HG02938 (cell line): Measurements from ENCODE around the gene FSTL5.
"Not testable (repeated sequence)": the region's sequence is repeated elsewhere in the genome, so short reads cannot be mapped to it uniquely, and the experiment has no call there.

Source experiments
- ATAC-seq: cut with Tn5 transposase; IDR thresholded peaks from one replicate; pipeline ENCODE4 v1.9.1; 2021; ENCODE audit warnings: mild to moderate bottlenecking, moderate library complexity; ENCODE audit not compliant: unreplicated experiment

The FSTL5 gene

GRCh38 chr4:161881370-161881769 lies 282.4 kb downstream of the FSTL5 start:
- ATAC-seq, result no peak

GRCh38 chr4:161869511-161869910 lies 294.3 kb downstream of the FSTL5 start:
- ATAC-seq, result no peak

GRCh38 chr4:161856711-161857326 lies 307.0 kb downstream of the FSTL5 start:
- ATAC-seq, result no peak

- no peak for ATAC-seq
These were observed 313.2 kb downstream of the FSTL5 start for GRCh38 chr4:161850631-161851030.

DNA sequence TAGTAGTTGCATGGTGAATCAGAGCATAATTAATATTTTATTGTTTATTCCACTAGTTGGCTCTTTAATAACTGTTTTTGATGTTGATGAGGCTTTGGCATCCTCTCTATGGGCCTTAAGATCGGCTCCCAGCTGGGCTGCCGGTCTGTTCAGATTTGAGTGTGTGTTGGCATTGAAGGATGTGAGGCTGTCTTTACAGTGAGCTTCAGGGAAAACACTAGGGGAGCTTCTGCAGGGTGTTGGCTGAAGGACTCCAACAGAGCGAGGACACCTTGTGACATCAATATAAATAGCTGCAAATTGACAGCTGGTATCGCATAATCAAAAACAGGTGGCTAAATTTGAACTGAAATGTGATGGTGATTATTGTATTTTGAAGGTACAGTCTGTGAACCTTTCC lies 322.0 kb downstream of the FSTL5 start:
- ATAC-seq, result no peak

DNA sequence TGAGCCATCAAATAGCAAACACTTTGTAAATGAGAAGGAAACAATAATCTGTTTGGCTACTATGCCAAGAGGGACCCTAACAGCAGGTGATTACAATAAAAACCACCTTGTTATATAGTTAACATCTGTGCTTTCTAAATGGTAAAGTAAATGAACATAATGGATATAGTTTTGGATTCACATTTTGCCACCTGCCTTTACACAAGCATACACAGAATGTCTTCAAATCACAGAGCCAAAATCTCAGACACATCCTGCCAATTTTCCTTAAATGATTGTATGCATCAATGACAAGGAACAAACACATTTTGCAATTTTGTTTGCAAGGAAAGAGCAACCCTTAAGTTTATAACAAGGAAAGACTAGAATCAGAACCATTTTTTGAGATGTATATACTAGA lies 334.2 kb downstream of the FSTL5 start:
- no peak for ATAC-seq

DNA sequence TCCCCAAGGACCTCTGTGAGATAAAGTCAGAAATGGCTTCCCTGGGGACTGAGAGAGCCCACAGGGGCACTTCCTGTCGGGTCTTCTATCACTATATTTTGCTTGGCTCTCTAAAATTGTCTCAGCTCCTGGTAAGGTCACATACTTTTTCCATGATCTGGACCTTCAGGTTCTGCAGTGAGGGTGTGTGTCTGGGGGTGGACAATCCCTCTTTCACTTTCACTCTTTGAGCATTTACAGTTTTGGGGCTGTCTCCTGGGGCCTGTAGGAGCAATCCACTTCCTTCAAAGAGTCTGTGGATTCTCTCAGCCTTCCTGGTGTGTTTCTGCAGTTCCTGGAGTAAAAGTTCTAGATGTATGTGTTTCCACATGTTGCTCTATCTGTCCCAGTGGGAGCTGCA lies 335.7 kb downstream of the FSTL5 start:
- no peak for ATAC-seq

DNA sequence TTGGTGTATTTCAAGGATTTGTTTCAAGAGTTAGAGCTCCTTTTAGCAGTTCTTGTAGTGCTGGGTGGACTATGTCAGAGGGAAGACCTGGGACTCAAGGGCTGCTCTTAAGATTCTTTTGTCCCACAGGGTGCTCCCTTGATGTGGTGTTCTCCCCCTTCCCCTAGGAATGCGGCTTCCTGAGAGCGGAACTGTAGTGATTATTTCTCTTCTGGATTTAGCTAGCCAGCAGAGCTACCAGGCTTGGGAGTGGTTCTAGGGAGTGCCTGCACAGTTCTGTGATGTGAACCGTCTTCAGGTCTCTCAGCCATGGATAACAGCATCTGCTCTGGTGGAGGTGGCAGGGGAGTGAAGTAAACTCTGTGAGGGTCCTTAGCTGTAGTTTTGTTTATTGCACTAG lies 336.8 kb downstream of the FSTL5 start:
- ATAC-seq, result no peak

DNA sequence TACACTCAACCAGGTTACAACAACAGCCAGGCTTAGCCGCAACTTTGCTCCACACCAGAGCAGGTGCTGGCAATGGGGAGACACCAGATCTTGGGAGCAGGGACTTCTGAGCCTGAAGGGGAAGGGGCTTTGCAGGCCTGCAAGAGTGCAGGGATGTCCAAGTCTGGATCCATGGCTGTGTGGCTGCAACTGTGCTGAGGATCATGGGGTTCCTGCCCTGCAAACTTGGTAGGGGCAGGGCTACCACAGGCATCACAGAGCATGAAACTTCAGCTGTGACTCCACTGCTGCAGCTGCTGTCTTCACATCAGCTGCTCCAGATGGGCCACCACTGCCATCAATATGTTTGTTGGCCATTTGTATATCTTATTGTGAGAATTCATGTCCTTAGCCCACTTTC lies 340.4 kb downstream of the FSTL5 start:
- no peak for ATAC-seq

- no peak for ATAC-seq
These were observed 341.6 kb downstream of the FSTL5 start for GRCh38 chr4:161822174-161822573.

DNA sequence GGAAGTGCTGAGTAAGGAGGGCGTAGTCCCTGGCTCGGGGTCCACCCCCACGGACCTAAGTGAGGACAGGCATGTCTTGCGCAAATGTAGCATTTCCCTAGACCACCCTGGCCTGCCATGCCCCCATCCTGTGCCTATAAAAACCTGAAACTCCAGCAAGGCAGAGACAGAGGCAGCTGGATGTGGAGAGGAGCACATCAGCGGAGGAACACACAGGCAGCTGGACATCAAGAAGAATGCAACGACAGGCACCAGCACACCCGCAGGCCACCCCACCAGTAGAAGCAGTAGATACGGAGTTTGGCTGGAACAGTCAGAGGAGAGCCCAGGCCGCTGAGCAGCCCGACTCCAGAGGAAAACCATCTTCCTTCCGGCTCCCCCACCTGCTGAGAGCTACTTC lies 345.9 kb downstream of the FSTL5 start:
- no peak for ATAC-seq

GRCh38 chr4:161816958-161817357 lies 346.8 kb downstream of the FSTL5 start:
- no peak for ATAC-seq

- no peak for ATAC-seq
These were observed 348.0 kb downstream of the FSTL5 start for GRCh38 chr4:161815841-161816240.

DNA sequence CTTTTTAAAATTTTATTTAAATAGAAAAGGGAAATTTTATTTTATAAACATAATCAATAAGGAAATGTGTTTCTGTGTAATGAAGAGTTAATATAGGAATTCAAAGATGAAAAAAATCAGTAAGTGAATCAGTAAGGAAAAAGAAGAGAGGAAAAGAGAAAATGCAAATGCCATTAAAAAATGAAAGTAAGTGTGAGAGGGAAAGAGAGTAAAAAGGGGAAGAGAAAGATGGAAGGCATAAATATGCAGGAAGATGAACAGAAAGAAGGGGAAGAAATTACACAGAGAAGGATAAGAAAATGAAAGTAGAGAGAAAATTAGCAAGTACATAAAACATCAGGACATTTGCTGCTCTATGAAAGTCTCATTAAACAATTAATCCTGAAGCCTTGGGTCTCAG lies 349.9 kb downstream of the FSTL5 start:
- ATAC-seq, result no peak

GRCh38 chr4:161813389-161813788 lies 350.4 kb downstream of the FSTL5 start:
- no peak for ATAC-seq

- no peak for ATAC-seq
These were observed 360.6 kb downstream of the FSTL5 start for GRCh38 chr4:161803171-161803570.

DNA sequence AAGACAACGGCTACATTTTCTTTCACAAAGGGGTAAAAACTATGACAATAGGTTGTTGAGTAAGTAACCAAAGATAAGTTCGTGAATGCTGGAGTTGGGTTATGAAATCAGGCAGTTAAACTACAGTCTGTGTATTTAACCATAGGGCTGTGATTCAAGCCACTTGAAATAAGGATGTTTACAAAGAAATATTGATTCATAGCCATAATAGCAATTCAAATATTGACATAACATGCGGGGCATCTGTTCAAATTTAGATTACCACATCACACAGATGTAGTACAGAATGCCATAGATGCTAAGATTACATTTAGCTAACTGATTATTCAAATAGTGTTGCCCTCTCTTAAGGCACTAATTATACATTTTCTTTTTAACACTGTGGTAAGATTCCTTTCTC lies 364.1 kb downstream of the FSTL5 start:
- no peak for ATAC-seq

DNA sequence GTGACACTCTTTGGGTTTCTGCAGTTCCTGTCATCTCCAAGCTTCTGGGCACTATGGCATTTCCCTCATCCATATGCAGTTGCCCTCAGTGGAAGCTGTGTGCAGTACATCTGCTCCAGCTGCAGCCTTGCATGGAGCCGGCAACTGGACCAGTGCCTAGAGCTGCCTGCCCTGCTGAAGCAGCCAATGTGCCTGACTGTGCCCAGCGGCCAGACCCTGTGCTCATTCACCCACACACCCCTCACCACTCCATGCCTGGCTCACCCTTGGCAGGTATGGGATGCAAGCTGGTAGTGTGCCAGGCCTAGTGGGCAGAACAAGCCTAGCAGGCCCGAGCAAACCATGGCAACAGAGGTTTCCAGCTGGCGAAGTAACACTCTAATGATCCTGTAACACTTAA lies 370.8 kb downstream of the FSTL5 start:
- ATAC-seq, result no peak

DNA sequence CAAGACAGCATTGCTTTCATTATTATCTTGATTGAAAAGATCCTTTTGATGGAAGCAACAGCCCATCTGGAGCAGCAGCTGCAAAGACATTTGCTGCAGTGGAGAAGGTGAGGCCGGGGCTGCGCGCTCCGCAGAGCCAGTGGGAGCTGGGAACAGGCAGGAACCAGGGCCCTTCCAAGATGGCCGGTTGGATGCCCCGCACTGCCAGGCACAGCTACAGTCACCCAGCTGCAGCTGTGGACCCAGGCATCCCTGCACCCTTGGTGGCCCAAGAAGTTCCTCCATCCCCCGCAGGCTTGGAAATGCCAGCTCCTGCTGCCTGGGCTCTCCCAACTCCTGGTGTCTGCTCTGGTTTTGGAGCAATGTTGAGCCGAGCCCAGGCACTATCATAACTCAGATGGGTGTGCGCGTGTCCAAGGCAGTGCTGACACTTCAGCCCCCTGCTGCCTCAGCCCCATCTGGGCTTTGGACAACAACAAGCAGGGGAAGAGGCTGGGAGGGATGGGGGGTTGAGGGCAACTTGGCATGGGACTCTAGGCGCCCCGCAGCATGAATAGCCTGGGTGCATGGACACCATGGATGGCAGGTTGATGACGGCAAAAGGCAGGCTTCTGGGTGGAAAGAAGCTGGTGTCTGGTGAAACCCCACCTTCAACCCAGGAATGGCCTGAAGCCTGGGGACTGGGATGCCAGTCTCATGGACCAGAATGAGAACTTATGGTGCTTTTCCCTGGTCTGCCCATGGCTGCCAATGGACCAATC lies 371.8 kb downstream of the FSTL5 start:
- no peak for ATAC-seq

- no peak for ATAC-seq
These were observed 396.7 kb downstream of the FSTL5 start for GRCh38 chr4:161767116-161767515.

- ATAC-seq, result no peak
These were observed 401.0 kb downstream of the FSTL5 start for GRCh38 chr4:161762796-161763195.

- ATAC-seq, result no peak
These were observed 403.8 kb downstream of the FSTL5 start for GRCh38 chr4:161760008-161760407.

DNA sequence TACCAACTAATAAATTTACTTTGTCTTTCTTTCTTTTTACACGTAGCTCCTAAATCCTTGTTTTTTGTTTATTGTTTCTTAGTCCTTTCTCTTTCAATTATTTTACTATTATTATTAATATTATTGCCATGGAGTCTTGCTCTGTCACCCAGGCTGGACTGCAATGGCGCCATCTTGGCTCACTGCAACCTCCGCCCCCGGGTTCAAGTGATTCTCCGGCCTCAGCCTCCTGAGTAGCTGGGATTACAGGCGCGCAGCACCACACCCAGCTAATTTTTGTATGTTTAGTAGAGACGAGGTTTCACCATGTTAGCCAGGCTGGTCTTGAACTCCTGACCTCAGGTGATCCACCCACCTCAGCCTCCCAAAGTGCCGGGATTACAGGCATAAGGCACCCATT lies 405.4 kb downstream of the FSTL5 start:
- ATAC-seq, result not testable (repeated sequence)
